Measurements from ENCODE around the gene NLRC3.
"Not testable (repeated sequence)": the region's sequence is repeated elsewhere in the genome, so short reads cannot be mapped to it uniquely, and the experiment has no call there.

The NLRC3 gene

GRCh38 chr16:3577302-3577752 is at the start of gene NLRC3:
Gene NLRC3 (minus strand): TSS chr16:3577403. CDS start chr16:3565036, 12,367 bp downstream.
- no peak for DNase-seq

DNA sequence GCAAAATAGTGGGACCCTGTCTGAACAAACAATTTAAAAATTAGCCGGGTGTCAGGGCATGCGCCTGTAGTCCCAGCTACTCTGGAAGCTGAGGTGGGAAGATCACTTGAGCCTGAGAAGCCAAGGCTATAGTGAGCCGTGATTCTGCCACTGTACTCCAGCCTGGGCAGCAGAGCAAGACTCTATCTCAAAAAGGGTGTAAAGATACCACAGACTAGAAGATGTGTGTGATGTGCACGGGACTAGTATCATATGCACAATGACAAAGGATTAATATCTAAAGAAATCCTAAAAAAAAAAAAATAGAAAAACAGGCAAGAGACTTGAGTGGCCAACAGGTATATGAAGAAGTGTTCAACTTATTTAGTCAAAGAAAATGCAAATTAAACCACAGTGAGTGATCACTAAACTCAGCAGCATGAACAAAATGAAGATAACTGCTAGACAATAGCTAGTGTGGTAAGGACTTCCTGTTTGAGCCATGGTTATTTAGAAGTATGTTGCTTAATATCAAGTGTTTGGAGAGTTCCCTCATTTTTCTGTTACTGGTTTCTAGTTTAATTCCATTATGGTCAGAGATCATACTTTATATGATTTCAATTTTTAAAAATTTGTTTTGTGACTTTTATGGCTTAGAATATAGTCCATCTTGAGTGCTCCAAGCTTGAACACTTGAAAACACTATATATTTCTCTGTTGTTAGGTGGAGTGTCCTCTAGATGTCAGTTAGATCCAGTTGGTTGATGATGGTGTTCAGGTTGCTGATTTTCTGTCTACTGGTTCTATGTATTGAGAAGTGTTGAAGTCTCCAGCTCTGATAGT is 48.9 kb upstream of the NLRC3 start:
- DNase-seq = no peak

DNA sequence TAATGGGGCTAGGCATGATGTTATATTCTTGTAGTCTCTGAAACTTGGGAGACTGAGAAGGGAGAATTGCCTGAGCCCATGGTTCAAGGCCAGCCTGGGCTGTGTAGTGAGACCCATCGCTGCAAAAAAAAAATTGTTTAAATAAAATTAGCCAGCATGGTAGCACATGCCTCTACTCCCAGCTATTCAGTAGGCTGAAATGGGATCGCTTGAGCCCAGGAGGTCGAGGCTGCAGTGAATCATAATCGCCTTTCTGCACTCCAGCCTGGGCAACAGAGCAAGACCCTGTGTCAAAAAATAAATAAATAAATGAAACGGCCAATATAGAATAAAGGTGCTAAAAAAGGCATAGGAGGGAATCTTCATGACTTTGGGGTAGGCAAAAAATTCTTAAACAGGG is 48.1 kb upstream of the NLRC3 start:
- no peak for DNase-seq

- DNase-seq = no peak
Observed at GRCh38 chr16:3623642-3624041, 46.4 kb upstream of the NLRC3 start.

DNA sequence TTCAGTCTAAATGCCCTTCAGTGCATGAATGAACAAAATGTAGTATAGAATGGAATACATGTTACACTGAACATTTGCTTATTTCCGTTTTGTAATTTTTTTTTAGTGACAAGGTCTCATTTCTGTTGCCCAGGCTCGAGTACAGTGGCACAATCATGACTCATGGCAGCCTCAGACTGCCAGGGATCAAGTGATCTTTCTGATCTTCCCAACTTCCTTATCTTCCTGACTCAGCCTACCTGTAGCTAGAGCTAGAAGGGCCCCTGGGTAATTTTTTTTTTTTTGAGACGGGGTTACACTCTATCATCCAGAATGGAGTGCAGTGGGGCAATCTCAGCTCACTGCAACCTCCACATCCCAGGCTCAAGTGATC is 41.6 kb upstream of the NLRC3 start:
- no peak for DNase-seq

DNA sequence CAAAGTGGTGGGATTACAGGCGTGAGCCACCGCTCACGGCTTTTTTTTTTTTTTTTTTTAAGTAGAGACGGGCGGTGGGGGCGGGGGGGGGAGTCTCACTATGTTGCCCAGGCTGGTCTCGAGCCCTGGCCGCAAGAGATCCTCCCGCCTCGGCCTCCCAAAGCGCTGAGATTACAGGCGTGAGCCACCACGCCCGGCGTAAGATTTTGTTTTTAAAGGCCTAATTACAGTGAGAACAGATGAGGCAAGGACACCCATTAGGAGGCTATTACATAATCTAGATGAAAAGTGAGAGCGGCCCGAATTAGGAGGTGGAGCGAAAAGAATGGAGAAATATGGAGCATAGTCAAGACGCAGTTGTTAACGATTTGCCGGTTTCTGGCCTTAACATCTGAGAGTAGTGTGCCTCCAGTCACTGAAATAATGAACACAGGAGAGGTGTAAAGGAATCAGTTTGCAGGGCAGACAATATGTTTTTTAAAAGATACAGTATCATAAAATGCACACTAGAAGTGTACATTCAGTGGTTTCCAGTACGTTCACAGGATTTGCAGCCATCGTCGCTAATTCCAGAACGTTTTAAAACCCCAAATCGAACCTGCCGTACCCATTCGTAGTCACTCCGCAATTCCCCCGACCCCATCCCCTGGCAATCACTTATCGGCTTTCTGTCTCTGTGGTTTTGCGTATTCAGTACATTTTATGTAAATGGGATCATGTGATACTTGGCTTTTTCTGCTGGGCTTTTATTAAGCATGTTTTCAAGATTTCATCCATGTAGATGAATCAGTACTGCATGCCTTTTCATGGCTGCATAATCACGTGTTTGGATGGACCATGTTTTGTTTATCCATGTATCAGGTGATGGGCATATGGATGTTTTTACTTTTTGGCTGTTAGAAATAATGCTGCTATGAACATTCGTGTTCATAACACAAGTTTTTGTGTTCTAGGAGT is 35.6 kb upstream of the NLRC3 start:
- DNase-seq = no peak

- DNase-seq = peak; percentile 92
Observed at GRCh38 chr16:3611146-3611975, 34.2 kb upstream of the NLRC3 start, which contains the start of gene SLX4. Gene SLX4 (minus strand): TSS chr16:3611606. CDS start chr16:3608964, 2,642 bp downstream.

- DNase-seq = peak; percentile 12
Observed at GRCh38 chr16:3610698-3611145, 33.5 kb upstream of the NLRC3 start.

- DNase-seq = no peak
Observed at GRCh38 chr16:3609895-3610697, 32.9 kb upstream of the NLRC3 start.

DNA sequence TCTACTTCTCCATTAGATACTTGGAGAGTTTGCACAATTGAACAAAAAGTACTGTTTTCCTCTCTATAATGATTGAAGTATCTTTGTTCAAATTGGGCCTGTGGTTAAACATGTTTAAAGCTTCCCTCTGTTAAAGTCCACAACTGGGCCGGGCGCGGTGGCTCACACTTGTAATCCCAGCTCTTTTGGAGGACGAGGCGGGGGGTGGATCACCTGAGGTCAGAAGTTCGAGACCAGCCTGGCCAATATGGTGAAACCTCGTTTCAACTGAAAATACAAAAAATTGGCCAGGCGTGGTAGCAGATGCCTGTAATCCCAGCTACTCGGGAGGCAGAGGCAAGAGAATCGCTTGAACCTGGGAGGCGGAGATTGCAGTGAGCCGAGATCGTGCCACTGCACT is 31.8 kb upstream of the NLRC3 start:
- DNase-seq = not testable (repeated sequence)

DNA sequence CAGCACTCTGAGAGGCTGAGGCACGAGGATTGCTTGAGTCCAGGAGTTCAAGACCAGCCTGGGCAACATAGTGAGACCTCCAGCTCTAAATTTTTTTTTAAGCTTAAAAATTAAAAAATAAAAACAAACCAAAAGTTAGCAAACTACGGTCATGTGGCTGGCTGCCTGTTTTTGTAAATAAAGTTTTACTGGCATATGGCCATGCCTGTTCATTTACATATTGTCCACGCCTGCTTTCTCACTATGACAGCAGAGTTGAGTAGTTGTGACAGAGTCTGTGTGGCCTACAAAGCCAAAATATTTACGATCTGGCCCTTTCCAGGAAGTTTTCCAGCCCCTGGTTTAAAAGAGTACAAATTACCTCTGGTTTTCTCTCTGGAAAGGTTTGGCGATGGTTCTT is 30.9 kb upstream of the NLRC3 start:
- no peak for DNase-seq

DNA sequence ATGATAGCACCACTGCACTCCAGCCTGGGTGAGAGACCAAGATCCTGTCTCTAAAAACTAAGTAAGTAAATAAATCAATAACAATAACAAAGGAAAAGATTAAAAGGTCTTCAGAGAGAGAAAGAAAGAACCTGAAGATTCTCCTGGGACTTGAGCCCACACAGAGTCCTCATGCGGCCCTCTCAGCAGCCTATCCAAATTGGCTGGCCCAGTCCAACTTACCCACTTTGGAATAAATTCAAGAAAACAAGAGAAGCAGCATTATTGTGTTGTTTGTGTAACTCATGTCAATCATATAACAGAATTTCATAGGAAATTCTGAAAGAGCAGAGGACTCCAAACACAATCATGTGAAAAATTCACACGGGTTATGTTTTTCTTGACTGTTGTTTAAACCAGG is 30.4 kb upstream of the NLRC3 start:
- DNase-seq = no peak

DNA sequence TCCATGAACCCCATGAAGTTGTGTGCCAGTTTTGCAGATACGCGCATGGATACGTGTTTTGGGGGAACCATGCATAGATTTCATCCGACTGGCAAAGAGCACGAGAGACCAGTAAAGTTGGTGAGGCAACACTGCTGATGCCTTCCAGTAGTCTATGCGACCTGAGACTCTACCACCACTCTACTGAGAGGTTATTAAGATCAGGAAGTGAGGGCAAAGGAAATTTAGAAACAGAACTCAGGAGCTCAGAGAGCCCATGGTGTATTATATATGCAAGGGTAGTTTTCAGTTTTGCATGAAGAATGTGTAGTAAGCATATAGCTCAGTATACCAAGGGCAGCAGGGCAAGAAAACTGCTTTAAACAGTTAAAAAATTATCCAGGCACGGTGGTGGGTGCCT is 30.0 kb upstream of the NLRC3 start:
- no peak for DNase-seq

- DNase-seq = no peak
Observed at GRCh38 chr16:3606441-3606840, 29.2 kb upstream of the NLRC3 start.

- no peak for DNase-seq
Observed at GRCh38 chr16:3602320-3602653, 25.1 kb upstream of the NLRC3 start.

DNA sequence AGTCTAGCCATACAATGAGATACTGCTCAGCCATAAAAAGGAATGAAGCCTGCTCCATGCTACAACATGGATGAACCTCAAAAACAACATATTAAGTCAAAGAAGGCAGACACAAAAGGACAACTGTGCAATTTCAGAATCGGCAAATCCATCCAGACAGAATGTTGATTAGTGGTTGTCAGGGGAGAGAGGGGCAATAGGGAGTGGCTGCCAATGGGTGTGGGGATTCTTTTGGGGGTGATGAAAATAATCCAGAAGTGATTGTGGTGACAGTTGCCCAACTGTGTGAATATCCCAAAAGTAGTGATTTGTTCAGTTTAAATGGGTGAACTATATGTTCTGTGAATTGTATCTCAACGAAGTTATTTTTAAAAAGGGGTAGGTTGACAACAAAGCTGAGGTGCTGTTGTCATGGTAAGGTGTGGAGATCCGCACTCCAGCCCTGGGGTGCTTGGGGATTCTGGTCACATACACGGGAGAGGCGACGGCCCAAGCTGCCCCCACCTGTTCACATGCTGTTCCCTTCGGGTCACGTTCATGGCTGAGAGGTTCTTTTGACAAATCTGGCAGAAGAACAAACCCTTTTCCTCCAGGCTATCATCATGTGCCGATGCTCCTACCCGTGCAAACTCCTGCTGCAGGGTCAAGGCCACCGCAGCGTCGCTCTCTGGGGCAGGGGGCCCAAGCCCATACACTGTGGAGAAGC is 24.6 kb upstream of the NLRC3 start:
- no peak for DNase-seq

DNA sequence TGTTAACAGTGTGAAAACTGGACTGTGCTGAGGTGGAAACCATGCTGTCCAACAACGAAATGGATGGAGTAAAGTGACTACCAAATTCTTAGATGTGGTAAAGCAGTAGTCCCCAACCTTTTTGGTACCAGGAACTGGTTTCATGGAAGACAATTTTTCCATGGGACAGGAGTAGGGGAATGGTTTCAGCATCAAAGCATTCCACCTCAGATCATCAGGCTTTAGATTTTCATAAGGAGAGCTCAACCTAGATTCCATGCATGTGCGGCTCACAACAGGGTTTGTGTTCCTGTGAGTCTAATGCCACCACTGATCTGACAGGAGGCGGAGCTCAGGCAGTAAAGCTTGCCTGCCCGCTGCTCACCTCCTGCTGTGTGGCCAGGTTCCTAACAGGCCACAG is 22.7 kb upstream of the NLRC3 start:
- DNase-seq = no peak

GRCh38 chr16:3599121-3599520 is 21.9 kb upstream of the NLRC3 start:
- DNase-seq = no peak

- no peak for DNase-seq
Observed at GRCh38 chr16:3598236-3598635, 21.0 kb upstream of the NLRC3 start.

DNA sequence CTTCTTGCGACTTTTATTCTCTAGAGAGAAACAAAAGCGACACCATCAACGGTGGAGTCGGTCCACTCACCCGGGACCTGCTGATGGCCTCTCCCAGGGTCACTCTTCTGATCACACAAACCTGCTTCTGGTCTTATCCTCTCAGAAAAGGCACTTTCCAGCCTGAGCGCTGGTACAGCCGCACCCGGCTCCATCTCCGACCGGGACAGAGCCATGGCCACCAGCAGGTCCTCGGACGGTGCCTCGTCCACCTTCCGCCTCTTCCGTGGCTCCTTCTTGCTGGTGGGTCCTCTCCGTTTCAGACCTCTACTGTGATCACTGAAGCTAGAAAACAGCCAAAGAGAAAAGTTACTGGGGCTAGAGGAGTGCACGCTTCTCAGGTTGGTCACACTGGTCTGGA is 20.5 kb upstream of the NLRC3 start:
- DNase-seq = no peak

- no peak for DNase-seq
Observed at GRCh38 chr16:3597226-3597625, 20.0 kb upstream of the NLRC3 start.

All from fibroblast of skin of right biceps (primary cell).